ENCODE results near the gene ZSCAN22.

- TF ChIP-seq EZH2 (IDR thresholded peaks at IDR 0.05) (no peak), CTCF (IDR thresholded peaks at IDR 0.05 in 2 of 3, conservative IDR thresholded peaks at IDR 0.05 in 1 of 3; ENCODE audit: borderline replicate concordance in 1 of 3, insufficient read depth in 1 of 3, low read depth in 2 of 3, low read length in 2 of 3) (no peak)
Measured at GRCh38 chr19:58319241-58319640, 7.6 kb upstream of the ZSCAN22 start.
